ENCODE measurements around the gene PLA2G6. TPM values are rescaled to one million over a fixed set of nuclear protein-coding genes. Genes with fewer than 3 reads are reported as not detected.

PLA2G6 gene
- total RNA-seq, 4 donors from 2014 or later, result 12.9 to 24.2 (median 14.2) TPM

DNA sequence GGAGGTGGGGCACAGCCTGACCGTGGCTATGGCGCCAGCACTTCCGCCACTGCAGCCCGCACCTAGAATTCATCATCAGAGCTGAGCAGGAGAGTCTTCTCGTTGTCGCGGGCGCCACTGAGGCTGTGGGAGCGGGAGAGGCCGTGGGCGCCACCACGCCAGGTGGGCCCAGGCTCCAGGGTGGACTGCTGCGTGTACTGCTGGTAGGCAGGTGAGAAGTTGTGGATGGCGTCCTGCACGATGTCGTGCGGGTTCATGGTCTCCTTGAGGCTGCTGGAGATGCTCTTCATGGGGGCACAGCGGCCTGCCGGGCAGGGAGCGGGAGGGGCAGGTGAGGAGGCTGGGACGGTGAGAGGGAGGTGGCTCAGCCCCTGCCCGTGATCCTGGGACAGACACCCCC lies 39.8 kb upstream of the PLA2G6 start:
- no peak for TF ChIP-seq POLR2A (IDR thresholded peaks at IDR 0.05)
- TF ChIP-seq, protein P1, sequence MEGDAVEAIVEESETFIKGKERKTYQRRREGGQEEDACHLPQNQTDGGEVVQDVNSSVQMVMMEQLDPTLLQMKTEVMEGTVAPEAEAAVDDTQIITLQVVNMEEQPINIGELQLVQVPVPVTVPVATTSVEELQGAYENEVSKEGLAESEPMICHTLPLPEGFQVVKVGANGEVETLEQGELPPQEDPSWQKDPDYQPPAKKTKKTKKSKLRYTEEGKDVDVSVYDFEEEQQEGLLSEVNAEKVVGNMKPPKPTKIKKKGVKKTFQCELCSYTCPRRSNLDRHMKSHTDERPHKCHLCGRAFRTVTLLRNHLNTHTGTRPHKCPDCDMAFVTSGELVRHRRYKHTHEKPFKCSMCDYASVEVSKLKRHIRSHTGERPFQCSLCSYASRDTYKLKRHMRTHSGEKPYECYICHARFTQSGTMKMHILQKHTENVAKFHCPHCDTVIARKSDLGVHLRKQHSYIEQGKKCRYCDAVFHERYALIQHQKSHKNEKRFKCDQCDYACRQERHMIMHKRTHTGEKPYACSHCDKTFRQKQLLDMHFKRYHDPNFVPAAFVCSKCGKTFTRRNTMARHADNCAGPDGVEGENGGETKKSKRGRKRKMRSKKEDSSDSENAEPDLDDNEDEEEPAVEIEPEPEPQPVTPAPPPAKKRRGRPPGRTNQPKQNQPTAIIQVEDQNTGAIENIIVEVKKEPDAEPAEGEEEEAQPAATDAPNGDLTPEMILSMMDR (IDR thresholded peaks at IDR 0.05), result no peak
- Histone ChIP-seq H3K4me3 (no peak overlapping the region), H3K27me3 (no peaks in the 10 kb centered on the region), H3K4me1 (peaks cover 30 to 54% (median 40%) of the 10 kb centered on the region in 3 donors), H3K36me3 (peaks cover 5 to 64% (median 8%) of the 10 kb centered on the region in 3 donors), H3K9me3 (no peaks in the 10 kb centered on the region), H3K27ac (peak overlapping the region in 1 of 4 donors; percentile 74)
- WGBS, 2 donors, result 98% methylated on average over 8 of the region's 22 CpGs; no CpG with 5 or more reads in 1 of the 2 donors
- intact Hi-C loops (cut with DNase I), result loop anchor here (10.0 kb wide), 1 partner anchor 117 kb away; no protein-coding TSS in a partner anchor
- DNase-seq, result no peak

DNA sequence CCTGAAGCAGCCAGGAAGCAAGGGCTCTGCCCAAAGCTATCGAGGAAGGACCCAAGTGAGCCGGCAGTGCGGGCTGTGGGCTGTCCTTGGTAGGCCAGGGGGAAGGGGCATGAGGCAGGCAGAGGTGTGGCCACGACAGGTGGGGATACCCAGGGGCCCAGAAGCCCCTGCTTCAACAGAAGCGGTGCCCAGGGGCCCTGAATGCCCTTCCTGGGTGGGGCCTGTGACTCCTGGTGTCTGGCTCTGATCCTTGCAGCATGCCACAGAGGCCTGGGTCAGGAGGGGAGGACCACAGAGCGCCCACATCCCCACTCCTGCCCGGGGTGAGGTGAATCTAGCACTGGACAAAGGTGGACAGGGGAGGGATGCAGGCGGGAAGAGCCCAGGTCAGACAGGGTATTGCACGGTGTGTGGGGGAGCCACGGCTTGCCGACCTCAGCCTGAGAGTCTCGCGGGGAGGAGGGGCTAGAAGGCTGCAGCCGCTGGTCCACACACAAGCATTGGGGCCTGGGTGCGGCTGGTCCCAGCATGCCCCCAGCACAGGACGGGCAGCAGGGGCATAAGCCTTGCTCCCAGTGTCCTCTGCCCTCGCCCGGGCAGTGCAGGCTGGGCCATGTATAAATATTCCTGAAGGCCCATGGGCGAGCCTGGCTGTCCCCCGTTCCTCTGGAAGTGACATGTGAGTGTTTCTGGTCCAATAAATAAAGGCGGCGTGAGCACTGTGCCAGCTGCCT lies 39.2 kb upstream of the PLA2G6 start:
- no peak for TF ChIP-seq POLR2A (IDR thresholded peaks at IDR 0.05)
- TF ChIP-seq, protein P1 (IDR thresholded peaks at IDR 0.05), result no peak
- WGBS, 2 donors, result 86 to 89% methylated on average over 4 to 10 of the region's 22 CpGs
- Histone ChIP-seq H3K4me3 (no peak overlapping the region), H3K36me3 (peaks cover 5 to 64% (median 6%) of the 10 kb centered on the region in 3 donors), H3K9me3 (no peaks in the 10 kb centered on the region), H3K4me1 (peaks cover 30 to 54% (median 40%) of the 10 kb centered on the region in 3 donors), H3K27me3 (no peaks in the 10 kb centered on the region), H3K27ac (peak overlapping the region; percentile 73 to 88 (median 81))
- intact Hi-C loops (cut with DNase I), result loop anchor here (10.0 kb wide), 1 partner anchor 116 kb away; no protein-coding TSS in a partner anchor
- DNase-seq, result no peak

DNA sequence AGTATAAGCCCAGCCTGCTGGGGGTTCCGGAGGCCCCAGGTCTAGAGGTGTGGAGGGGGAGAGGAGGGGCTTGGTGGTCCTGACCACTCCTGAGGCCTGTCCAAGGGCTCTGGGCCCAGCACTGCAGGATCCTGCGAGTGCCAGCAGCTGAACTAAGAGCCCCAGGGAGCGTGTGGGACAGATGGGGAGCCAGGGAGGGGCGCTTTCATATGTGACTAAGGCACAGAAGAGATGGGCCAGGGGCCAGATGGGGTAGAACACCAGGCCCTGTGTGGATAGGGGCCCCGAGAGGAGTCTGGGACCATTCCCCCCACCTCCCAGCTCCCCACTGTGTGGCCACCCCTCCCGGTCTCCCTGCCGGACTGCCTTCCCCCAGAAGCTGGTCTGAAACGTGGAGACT lies 38.5 kb upstream of the PLA2G6 start:
- WGBS, 2 donors, result 48 to 60% methylated on average over 2 to 5 of the region's 8 CpGs
- H3K9me3 ChIP-seq, result no peaks in the 10 kb centered on the region
- intact Hi-C loops (cut with DNase I), result loop anchor here (10.0 kb wide), 1 partner anchor 115 kb away; no protein-coding TSS in a partner anchor
- TF ChIP-seq POLR2A (IDR thresholded peaks at IDR 0.05), result no peak
- TF ChIP-seq, protein P1 (IDR thresholded peaks at IDR 0.05), result no peak
- no peak for DNase-seq
- H3K27ac ChIP-seq, result peak overlapping the region; percentile 73 to 88 (median 81)
- no peaks in the 10 kb centered on the region for H3K27me3 ChIP-seq
- H3K4me1 ChIP-seq, result peaks cover 30 to 59% (median 40%) of the 10 kb centered on the region in 3 donors
- H3K36me3 ChIP-seq, result peaks cover 5 to 64% (median 6%) of the 10 kb centered on the region in 3 donors
- H3K4me3 ChIP-seq, result no peak overlapping the region

DNA sequence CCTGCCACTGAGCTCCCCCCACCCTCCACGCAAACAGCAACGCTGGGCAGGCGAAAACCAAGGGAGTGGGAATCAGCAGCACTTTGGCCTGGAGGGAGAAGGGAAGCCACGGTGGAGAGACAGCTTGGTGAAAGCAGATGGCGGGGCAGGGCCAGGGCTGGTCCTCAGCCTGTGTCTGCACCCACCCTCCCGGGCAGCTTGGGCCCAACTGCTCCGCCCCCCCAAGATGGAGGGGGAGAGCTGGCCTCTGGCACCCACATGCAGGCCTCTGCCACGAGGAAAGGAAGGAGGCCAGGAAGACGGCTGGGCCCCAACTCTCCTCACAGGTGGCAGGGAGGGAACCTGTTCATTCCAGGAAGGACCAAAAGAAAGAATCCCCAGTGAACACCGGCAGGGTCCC lies 38.0 kb upstream of the PLA2G6 start:
- Histone ChIP-seq H3K27me3 (no peaks in the 10 kb centered on the region), H3K4me1 (peaks cover 33 to 64% (median 40%) of the 10 kb centered on the region in 3 donors), H3K9me3 (no peaks in the 10 kb centered on the region), H3K36me3 (peaks cover 3 to 64% (median 4%) of the 10 kb centered on the region in 3 donors), H3K27ac (peak overlapping the region; percentile 73 to 88 (median 81)), H3K4me3 (no peak overlapping the region)
- TF ChIP-seq, protein P1 (IDR thresholded peaks at IDR 0.05), result no peak
- TF ChIP-seq POLR2A (IDR thresholded peaks at IDR 0.05), result no peak
- no peak for DNase-seq
- WGBS, 2 donors, result 49 to 68% methylated on average over 6 to 8 of the region's 10 CpGs
- intact Hi-C loops (cut with DNase I), result loop anchor here (10.0 kb wide), 1 partner anchor 115 kb away; no protein-coding TSS in a partner anchor

All from esophagus squamous epithelium (tissue), 5 donors.